GM19467 (cell line): ENCODE results near the gene LSM7.
"Not testable (repeated sequence)": the region's sequence is repeated elsewhere in the genome, so short reads cannot be mapped to it uniquely, and the experiment has no call there.

ENCODE experiments used
- ATAC-seq: cut with Tn5 transposase; IDR thresholded peaks from one replicate; pipeline ENCODE4 v1.9.1; 2021; ENCODE audit warnings: mild to moderate bottlenecking, moderate library complexity; ENCODE audit not compliant: unreplicated experiment

The LSM7 gene

DNA sequence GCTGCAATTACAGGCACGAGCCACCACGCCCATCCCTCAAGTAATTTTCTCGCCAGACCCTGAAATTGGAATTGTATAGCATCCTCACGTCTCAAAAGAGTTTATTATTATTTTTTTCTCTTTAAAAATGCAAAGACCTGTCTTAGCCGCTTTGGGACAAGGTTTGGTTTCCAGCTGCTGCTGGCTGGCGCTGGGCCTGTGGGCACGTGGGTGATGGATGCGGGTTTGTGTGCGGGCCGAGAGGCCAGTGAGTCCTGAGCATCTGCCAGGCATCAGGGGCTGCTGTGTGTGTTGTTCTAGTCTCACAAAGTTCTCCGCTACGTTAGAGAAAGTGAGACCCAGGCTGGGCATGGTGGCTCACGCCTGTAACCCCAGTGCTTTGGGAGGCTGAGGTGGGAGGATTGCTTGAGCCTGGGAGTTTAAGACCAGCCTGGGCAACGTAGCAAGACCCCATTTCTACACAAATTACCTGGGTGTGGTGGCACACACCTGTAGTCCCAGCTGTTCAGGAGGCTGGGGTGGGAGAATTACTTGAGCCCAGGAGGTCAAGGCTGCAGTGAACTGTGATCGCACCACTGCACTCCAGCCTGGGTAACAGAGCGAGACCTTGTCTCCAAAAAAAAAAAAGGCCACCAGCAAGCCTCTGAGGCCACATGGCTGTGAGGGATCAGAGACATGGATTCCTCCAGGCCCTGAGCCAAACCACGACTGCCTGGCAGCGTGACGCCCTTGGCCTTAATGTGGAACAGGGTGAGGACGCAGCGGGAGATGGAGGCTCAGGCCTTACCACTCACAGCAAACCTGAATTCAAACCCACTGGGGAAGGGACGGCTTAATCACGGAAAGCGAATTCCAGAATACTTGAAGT, 27.0 kb upstream of the LSM7 start:
- ATAC-seq, result no peak

DNA sequence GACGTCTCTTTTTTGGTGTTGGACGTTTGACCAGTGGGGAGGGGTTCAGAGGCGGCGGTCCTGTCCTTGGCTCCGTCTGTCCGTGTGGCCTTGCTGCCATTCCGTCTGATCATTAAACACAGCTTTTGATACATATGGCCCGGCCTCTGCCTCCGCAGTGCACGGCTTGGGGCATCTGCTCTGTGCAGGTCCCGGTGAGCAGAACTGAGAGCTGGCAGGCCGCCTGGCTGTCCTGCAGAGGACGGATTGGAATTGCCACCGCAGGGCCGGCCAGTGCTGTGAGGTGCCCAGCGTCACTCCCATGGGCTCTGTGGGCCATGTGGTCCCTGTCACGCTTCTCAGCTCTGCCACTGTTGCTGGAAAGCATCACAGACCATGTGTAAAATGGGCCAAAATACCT, 26.3 kb upstream of the LSM7 start:
- no peak for ATAC-seq

DNA sequence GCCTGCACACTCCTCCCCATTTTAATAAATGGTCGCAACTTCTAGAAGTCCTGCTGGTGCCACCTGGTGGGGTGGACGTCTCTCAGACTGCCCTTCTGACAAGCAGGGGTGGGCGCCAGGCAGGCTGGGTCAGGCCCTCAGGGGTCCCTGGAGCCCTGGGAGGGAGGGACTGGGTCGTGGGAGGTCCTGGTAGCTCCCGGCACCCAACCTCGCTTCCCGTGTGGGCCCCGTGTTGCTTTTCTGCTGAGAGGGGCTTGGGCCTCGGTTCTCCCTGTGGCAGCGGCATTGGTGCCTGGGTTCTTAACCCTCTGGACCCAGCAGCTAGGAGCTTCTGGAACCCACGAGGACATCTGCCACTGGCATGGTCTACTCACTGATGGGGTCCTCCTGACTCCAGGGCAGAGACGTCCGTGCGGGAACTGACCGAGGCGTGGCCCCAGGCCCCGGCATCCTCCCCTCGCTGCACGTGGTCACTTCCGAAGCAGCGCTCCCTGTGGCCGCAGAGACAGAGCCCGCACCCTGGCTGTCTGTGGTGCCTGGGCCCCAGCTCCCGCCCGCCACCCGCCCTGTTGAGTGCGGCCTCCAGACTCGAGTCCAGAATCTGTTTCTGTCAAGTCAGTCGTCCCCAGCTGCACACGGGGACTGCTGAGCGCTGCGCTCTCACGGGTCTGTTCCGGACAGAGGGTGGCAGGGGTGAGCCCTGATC, 25.7 kb upstream of the LSM7 start:
- no peak for ATAC-seq

DNA sequence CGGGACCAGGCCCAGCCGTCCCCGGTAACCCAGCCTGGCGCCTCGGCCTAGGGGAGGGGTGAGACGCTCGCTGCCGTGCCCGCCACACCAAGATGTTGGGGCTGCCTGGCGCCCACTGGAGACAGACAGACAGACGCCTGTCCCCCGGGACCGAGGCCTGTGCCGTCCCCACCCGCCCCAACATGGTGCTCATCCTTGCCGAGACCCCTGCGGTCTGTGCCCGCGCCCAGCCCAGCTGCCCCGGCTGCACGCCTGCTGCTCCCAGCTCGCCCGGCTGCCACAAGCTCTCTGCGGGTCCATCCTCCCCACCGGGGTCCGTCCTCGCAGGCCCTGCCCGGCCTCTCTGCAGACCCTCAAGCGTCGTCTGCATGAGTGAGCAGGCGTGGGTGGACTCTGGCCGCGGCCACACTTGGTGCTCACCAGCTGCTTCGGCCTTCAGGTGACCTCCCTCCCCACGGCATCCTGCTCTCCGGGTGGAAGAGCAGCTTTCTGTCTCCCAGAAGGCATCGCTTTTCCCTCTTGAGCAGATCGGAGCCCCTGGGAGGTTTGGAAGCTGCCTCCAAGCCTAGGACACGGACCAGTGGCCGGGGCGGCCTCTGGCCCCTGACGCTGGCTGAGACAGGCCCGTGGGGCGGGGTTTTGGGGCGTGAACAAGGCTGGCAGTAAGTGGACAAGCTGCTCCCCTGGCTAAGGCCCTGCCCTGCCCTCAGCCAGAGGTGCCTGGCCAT, 24.9 kb upstream of the LSM7 start:
- ATAC-seq, result no peak

DNA sequence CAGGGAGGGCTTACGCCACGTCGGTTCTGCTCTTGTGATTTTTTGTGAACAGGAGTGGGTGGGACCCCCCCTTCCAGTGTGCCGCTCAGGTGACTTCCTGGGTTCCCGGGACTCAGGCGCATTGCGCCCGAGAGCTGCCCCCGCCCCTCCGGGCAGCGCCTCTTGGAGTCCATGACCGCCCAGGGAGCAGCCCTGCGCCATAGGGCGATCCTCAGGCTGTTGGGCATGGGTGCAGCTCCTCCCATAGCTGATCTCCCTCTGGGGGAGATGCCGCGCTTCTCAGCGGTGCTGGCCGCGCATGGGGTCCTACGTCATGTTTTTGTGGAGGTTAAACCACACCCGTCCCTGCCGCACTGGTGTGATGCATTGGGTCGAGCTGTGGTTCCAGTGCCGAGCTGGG, 23.7 kb upstream of the LSM7 start:
- no peak for ATAC-seq

DNA sequence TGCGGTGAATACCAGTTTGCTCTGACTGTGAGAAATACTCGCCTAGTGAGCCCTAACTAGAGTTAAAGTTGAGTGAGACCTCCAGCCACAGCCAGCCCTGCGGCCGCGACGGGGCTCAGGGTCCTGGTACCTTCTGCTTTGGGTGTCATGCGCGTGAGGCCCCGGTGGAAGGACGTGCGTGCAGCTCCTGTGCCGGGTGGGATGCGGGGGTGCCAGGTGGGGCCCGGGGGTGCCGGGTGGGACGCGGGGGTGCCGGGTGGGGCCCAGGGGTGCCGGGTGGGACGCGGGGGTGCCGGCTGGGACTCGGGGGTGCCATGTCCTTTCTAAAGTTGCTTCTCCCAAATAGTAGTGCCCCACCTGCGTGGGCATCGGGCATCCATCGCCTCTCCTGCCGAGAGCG, 23.2 kb upstream of the LSM7 start:
- no peak for ATAC-seq

DNA sequence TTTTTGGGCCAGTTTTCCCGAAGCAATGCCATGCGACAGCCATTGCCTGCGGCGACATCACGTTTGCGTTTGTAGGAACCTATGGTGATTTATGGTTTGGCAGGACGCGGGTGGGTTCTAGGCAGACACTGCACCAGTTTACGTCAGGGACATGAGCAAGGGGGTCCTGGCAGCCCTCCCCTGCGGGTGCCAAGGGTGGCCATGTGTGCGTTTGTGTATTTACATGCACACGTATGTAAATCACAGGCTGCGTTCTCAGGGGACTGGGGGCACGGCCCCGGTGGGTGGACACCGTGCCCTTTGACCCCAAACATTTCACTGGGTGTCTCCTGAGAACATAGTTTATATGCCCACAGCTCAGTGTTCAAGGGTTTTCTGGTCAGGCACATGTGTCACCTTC, 22.3 kb upstream of the LSM7 start:
- ATAC-seq, result no peak

DNA sequence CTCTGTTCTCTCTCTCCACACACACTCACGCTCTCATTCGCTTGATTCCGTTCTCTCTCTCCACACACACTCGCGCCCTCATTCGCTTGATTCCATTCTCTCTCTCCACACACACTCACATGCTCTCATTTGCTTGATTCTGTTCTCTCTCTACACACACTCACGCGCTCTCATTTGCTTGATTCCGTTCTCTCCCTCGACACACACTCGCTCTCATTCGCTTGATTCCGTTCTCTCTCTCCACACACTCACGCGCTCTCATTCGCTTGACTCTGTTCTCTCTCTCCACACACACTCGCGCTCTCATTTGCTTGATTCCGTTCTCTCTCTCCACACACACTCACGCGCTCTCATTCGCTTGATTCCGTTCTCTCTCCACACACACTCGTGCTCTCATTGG, 21.4 kb upstream of the LSM7 start:
- not testable (repeated sequence) for ATAC-seq

DNA sequence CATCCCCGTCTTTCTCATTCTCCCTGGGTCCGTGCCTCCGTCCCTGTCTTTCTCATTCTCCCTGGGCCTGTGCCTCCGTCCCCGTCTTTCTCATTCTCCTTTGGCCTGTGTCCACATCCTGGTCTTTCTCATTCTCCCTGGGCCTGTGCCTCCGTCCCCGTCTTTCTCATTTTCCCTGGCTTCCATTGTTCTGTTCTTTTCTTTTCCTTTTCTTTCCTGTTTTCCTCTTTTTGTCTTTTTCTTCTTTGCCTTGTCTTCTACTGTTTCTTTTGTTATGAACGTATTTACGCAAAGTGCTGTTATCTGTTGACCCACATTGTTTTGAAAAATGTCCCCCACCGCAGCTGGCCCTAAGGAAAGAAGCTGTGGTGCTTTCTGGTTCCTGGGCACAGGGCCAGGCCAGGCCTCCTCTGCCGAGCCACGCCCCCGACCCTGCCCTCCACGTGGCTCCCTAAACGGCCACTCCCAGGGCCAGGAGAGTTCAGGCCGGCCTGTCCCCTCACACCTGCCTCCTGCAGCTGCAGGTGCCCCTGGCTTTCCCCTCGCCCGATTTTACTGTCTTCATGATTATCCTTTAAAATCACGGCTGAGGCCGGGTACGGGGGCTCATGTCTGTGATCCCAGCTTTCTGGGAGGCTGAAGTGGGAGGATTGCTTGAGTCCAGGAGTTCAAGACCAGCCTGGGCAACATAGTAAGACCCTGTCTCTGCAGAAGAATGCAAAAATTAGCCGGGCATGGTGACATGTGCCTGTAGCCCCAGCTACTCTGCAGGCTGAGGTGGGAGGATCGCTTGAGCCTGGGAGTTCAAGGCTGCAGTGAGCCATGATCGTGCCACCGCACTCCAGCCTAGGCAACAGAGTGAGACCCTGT, 17.6 kb upstream of the LSM7 start:
- ATAC-seq, result no peak

DNA sequence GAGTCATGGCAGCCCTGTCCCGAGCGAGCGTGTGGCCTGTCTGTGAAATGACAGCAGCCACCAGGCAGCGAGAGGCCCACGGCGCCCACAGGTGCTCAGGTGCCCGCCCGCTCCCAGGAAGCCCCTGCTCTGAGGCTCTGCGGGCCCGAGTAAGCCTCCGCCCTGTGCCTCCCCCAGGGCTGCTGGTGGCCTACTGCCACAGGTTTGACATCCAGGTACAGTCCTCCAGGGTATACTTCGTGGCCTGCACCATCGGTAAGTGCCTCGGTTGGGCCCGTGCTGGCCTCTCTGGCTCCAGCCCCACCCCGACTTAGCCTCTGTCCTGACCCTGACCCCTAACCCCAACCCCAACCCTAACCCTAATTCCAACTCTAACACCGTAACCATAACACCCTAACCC, 16.7 kb upstream of the LSM7 start:
- ATAC-seq, result no peak

DNA sequence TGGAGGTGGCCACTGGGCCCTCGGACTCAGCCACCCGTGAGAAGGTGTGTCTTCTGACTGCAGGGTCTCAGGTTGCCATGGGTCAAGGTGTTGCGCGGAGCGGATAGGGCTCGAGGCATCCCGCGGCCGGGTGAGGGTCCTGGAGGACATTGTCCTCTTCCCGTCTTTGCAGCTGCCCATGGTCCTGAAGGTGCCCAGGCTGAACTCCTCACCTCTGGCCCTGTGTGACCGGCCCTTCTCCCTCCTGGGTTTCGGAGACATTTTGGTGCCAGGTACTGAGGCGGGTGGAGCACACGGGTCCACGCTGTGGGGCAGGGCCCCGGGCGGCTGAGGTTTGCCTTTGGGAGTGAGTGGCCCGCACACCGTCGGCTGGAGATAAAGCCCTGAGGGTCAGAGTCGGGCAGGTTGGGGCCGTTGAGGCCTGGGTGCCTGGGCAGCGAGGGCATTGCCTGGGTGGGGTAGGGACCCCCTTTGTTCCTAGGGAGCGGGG, 16.0 kb upstream of the LSM7 start:
- no peak for ATAC-seq

DNA sequence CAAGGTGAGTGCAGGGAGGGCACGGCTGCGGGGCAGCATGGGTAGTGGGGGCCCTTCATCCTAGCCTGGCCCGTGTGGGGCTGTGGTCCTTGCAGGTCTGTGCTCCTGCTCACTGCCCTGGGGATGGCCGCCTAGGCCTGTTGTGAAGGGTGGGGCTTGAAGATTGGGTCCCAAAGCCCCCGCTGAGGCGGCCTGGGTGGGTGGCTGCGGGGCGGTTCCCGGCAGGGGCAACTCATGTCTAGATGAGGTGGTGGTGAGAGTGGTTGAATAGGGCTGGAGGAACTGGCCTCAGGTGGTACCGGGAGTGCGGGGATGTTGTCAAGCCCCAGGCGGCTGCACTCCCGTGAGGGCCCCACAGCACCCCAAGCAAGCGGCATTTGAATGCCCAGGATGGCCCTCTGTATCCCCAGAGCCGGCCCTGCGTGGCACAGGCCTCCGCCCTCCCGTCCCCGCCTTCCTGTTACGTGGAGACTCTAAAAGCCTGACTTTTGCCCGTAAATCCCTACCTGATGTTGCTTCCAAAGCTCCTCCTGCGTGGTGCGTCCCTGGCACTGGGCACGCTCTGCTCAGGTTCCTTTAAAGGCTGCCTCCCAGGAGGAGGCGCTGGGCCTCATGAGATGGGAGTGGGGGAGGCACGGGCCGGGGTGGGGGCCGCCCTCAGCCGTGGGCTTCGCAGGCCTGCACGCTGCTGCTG, 15.1 kb upstream of the LSM7 start:
- ATAC-seq, result no peak

DNA sequence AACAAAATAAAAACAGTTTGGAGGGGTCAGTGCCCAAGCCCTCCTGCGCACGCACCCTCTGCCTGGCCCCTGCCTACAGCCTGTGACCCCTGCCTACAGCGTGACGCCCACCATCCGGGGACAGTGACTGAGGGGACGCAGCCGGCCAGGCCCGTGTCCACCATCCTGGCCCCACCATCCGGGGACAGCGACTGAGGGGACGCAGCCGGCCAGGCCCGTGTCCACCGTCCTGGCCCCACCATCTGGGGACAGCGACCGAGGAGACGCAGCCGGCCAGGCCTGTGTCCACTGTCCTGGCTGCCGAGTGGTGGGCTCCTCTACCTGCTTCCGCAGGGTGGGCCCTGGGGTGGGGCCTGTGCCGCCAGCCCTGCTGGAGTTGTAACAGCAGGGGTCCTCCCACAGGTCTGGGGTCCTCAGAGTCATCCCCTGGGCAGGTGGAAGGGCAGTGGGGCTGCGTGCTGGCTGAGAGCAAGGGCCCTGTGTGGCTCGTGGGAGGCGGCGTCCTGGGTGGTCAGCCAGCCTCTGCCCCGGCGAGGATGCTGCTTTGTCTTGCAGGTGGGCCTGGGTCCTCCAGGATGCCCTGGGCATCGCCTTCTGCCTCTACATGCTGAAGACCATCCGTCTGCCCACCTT, 14.4 kb upstream of the LSM7 start:
- ATAC-seq, result no peak

DNA sequence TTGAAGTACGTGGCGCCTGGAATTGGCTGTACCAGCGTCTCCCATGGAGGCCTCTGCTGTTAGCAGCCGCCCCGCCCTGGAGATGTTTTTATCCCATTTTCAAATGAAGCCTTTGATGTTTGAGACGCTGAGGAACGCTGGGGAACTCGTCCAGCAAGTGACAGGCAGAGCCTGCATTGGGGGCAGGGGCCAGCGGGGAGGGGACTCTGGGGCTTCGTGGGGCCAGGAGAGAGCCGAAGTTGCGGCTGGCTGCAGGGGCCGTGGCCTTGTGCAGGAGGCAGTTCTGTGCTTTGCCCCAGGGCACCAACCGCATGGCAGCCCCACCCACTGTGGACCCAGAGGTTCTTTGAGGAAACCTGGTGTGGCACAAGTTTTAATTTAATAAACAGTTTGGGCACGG, 13.6 kb upstream of the LSM7 start:
- no peak for ATAC-seq

DNA sequence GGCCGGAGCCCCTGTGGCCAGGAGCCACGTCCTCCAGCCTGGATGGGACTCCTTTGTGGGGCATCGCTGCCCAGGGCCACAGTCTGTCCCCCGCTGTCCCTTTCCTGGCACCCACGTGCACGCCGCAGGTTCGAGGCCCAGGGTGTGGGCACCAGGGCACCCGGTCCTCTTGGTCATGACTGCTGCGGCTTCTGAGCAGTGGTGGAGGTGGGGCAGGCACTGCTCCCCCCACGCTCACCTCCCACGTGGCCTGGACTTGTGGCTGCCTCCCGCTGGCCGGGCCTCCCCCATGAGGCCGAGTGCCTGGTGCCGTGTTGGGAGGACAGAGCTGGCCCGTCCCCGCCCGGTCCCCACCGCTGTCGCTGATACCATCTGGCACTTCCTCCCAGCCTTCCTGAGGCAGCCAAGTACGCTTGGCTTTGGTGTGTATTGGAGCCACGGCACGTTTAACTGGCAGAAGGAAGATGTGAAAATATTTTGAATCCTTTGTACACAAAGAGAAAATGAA, 12.9 kb upstream of the LSM7 start:
- no peak for ATAC-seq

DNA sequence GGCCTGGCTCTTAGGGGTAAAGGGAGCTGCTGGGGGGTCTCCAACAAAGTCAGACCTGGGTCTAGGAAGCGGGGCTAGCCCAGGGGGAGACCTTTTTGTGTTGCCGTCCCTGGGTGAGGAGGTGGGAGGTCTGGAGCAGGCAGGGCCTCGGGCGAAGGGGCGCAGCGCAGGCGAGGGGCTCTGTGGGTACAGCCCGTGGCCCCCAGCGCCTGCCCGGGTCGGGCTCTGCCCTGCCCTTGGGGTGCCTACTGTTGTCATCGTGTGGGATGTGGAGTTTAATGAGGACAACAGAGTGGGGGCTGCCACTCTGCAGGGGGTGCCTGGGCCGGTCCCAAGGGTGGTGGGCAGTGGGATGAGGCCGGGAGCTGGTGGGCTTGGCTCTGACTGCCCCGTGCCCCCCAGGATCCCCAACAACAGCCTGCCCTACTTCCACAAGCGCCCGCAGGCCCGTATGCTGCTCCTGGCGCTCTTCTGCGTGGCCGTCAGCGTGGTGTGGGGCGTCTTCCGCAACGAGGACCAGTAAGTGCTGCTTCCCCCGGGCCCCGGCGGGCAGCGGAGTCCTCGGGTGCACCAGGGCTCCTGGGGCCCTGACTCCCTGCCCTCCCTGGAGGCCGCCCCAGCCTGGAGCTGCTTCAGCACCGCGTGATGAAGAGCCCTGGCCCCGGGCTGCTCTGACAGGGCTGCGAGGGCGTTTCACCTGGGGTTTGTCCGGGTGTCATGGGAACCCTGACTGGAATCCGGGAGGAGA, 12.3 kb upstream of the LSM7 start:
- no peak for ATAC-seq

DNA sequence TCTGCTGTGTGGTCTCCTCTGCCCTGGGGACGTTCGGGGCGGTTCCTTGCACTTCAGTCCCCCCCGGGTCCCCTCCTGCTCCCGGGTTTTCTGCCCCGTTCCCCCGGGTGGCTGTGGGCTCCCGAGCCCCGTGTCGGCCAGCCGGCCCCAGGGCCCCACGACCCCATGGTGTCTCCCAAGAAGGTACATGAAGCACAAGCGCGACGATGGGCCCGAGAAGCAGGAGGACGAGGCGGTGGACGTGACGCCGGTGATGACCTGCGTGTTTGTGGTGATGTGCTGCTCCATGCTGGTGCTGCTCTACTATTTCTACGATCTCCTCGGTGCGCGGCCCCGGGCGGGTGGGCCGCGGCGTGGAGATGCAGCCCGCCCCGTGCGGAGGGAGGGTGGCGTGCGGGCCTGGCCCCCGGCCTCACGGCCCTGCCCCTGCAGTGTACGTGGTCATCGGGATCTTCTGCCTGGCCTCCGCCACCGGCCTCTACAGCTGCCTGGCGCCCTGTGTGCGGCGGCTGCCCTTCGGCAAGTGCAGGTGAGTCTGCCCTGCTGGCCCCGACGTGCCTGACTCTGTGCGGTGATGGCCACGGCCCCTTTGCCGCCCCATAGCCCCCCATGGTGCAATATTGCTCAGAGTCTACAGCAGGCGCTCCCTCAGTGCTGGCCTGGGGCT, 11.4 kb upstream of the LSM7 start:
- no peak for ATAC-seq
